Activated T-helper 1 cell treated with anti-CD3 and anti-CD28 coated beads, Interleukin-2, amount 50 U/mL, for 16 hours (primary cell): ENCODE measurements around the gene LECT2.

Source experiments
- DNase-seq, 2 donors: peaks; one replicate each; pipeline ENCODE4 v3.0.0-alpha.2; 2020; ENCODE audit warnings: low read depth in 1 of 2, low spot score in 1 of 2

The LECT2 gene

GRCh38 chr5:135937245-135937911, 17.4 kb downstream of the LECT2 start:
- DNase-seq = no peak

- no peak for DNase-seq
These were observed 19.8 kb downstream of the LECT2 start for GRCh38 chr5:135934939-135935338.

GRCh38 chr5:135930949-135931295, 23.9 kb downstream of the LECT2 start:
- no peak for DNase-seq

- no peak for DNase-seq
These were observed 24.5 kb downstream of the LECT2 start for GRCh38 chr5:135930029-135930948.

- no peak for DNase-seq
These were observed 33.4 kb downstream of the LECT2 start for GRCh38 chr5:135921388-135921787.

GRCh38 chr5:135920199-135920598, 34.6 kb downstream of the LECT2 start:
- DNase-seq = no peak

- no peak for DNase-seq
These were observed 38.0 kb downstream of the LECT2 start for GRCh38 chr5:135916638-135917263.

- no peak for DNase-seq
These were observed 39.2 kb downstream of the LECT2 start for GRCh38 chr5:135915466-135916001.

GRCh38 chr5:135913713-135914626, 40.8 kb downstream of the LECT2 start:
- DNase-seq = no peak

- no peak for DNase-seq
These were observed 49.6 kb downstream of the LECT2 start for GRCh38 chr5:135905144-135905543.

GRCh38 chr5:135901633-135902032, 53.1 kb downstream of the LECT2 start:
- no peak for DNase-seq

- DNase-seq = no peak
These were observed 54.5 kb downstream of the LECT2 start for GRCh38 chr5:135900276-135900675.

GRCh38 chr5:135898651-135899050, 56.1 kb downstream of the LECT2 start:
- no peak for DNase-seq
